ENCODE data around the gene SMARCC2.
"Not testable (repeated sequence)": the region's sequence is repeated elsewhere in the genome, so short reads cannot be mapped to it uniquely, and the experiment has no call there.

GRCh38 chr12:56117082-56117706 is 72.1 kb downstream of the SMARCC2 start:
- TF ChIP-seq CTCF, POLR2A (IDR thresholded peaks at IDR 0.05): not testable (repeated sequence)

All from body of pancreas (tissue), 4 donors.